A549 (cell line): ENCODE measurements around the gene SMIM29. TPM values are rescaled to one million over a fixed set of nuclear protein-coding genes. Genes with fewer than 3 reads are reported as not detected.

Experiments used
- ATAC-seq, 2 experiments: fragments of 200-7000 bp in 1 of 2; fragments of >200 bp in 1 of 2; cut with Nextera tagmentation in 1 of 2; cut with Tn5 transposase in 1 of 2; 3 replicates each; pipeline versions ENCODE4 v1.8.0 to v1.9.1; 2018 to 2020; ENCODE audit warnings: mild to moderate bottlenecking in 1 of 2, moderate library complexity in 1 of 2
- CTCF ChIA-PET: fragments of 300-600 bp; sonication (Branson Sonifier 250); formaldehyde crosslinking; extraction: SDS; loops from one replicate; lab custom pipeline; 2021; ENCODE audit warnings: antibody characterized with exemption, inconsistent platforms; lab: Yijun Ruan, JAX
- POLR2A ChIA-PET: fragments of 350-600 bp; formaldehyde crosslinking; extraction: SDS; loops from one replicate; lab custom pipeline; 2021; ENCODE audit warnings: antibody characterized with exemption, inconsistent platforms; lab: Yijun Ruan, JAX
- DNase-seq, 2 experiments: peaks; one replicate each; pipeline versions ENCODE4 v3.0.0 to v3.0.0-alpha.2; 2011 to 2016; ENCODE audit warnings: low read depth in 1 of 2, low spot score in 1 of 2
- FAIRE-seq: peaks from 2 replicates; lab custom pipeline; 2011; peaks lifted over from hg19 to GRCh38; lab: Jason Lieb, UNC
- H3K27ac ChIP-seq, 2 experiments: fragments of >200 bp; sonication (Bioruptor Twin); formaldehyde crosslinking; 3 replicates each; pipeline ENCODE4 v1.5.1; 2016 to 2017
- H3K4me1 ChIP-seq: fragments of >200 bp; sonication (Bioruptor Twin); formaldehyde crosslinking; 3 replicates; pipeline ENCODE4 v1.6.1; 2016
- H3K4me2 ChIP-seq: fragments of >200 bp; sonication (Bioruptor Twin); formaldehyde crosslinking; 3 replicates; pipeline ENCODE4 v1.6.1; 2016
- H3K4me3 ChIP-seq: fragments of >200 bp; sonication (Bioruptor Twin); formaldehyde crosslinking; 3 replicates; pipeline ENCODE4 v1.5.1; 2016
- H3K9me3 ChIP-seq: fragments of >200 bp; sonication (Bioruptor Twin); formaldehyde crosslinking; 3 replicates; pipeline ENCODE4 v1.6.1; 2016
- ATOH8 ChIP-seq: fragments of 250-450 bp; sonication (Bioruptor Pico); IDR thresholded peaks from 2 replicates; pipeline ENCODE4 v1.5.0; 2020; ENCODE audit warnings: low read depth, mild to moderate bottlenecking, moderate library complexity
- BCL3 ChIP-seq: fragments of >200 bp; sonication (Bioruptor Twin); formaldehyde crosslinking; IDR thresholded peaks from 3 replicates; pipeline ENCODE4 v1.6.1; 2016
- BHLHE40 ChIP-seq: IDR thresholded peaks from 2 replicates; pipeline ENCODE4 v1.6.1; 2012; ENCODE audit warnings: low read depth, low read length, inconsistent platforms
- CBX8 ChIP-seq: fragments of 200-600 bp; sonication (generic); IDR thresholded peaks from 2 replicates; pipeline ENCODE4 v1.6.1; 2016
- CHD2 ChIP-seq: fragments of 150-350 bp; IDR thresholded peaks from 2 replicates; pipeline ENCODE4 v1.6.1; 2014; ENCODE audit warnings: low read length; ENCODE audit not compliant: partially characterized antibody
- CHD4 ChIP-seq: fragments of 200-600 bp; sonication (generic); IDR thresholded peaks from 2 replicates; pipeline ENCODE4 v1.6.1; 2016; ENCODE audit warnings: antibody characterized with exemption, mild to moderate bottlenecking, borderline replicate concordance
- CTCF ChIP-seq: fragments of >200 bp; sonication (Bioruptor Twin); formaldehyde crosslinking; IDR thresholded peaks from 3 replicates; pipeline ENCODE4 v1.5.1; 2016
- FOSB ChIP-seq: fragments of 250-450 bp; sonication (Bioruptor Pico); IDR thresholded peaks from 2 replicates; pipeline ENCODE4 v1.5.0; 2020; ENCODE audit warnings: mild to moderate bottlenecking, moderate library complexity
- FOXS1 ChIP-seq: fragments of 250-450 bp; sonication (Bioruptor Pico); IDR thresholded peaks from 2 replicates; pipeline ENCODE4 v1.5.0; 2020; ENCODE audit warnings: mild to moderate bottlenecking, moderate library complexity
- GATA3 ChIP-seq: IDR thresholded peaks from 2 replicates; pipeline ENCODE4 v1.6.1; 2012; ENCODE audit warnings: borderline replicate concordance
- HES2 ChIP-seq: fragments of >200 bp; sonication (Bioruptor Twin); formaldehyde crosslinking; IDR thresholded peaks from 2 replicates; pipeline ENCODE4 v1.6.1; 2016
- HMGXB4 ChIP-seq: fragments of 250-450 bp; sonication (Bioruptor Pico); IDR thresholded peaks from 2 replicates; pipeline ENCODE4 v1.5.0; 2021; ENCODE audit warnings: mild to moderate bottlenecking, moderate library complexity, borderline replicate concordance
- HOXB13 ChIP-seq: fragments of 250-450 bp; sonication (Bioruptor Pico); IDR thresholded peaks from 2 replicates; pipeline ENCODE4 v1.5.0; 2020; ENCODE audit warnings: low read depth, mild to moderate bottlenecking, moderate library complexity
- JUN ChIP-seq, 2 experiments: fragments of >200 bp; sonication (Bioruptor Twin); formaldehyde crosslinking; IDR thresholded peaks; 2 replicates in 1 of 2; 3 replicates in 1 of 2; pipeline ENCODE4 v1.6.1; 2016 to 2017
- JUNB ChIP-seq: fragments of >200 bp; sonication (Bioruptor Twin); formaldehyde crosslinking; IDR thresholded peaks from 2 replicates; pipeline ENCODE4 v1.6.1; 2016
- KDM5A ChIP-seq: fragments of 200-600 bp; sonication (generic); IDR thresholded peaks from 2 replicates; pipeline ENCODE4 v1.6.1; 2016; ENCODE audit warnings: antibody characterized with exemption, mild to moderate bottlenecking
- MAFK ChIP-seq: fragments of 450-650 bp; IDR thresholded peaks from 2 replicates; pipeline ENCODE4 v1.6.1; 2014; ENCODE audit not compliant: partially characterized antibody
- MAX ChIP-seq: IDR thresholded peaks from 2 replicates; pipeline ENCODE4 v1.6.1; 2012
- NFE2L2 ChIP-seq: fragments of 150-350 bp; conservative IDR thresholded peaks from 2 replicates; pipeline ENCODE4 v1.6.1; 2014; ENCODE audit warnings: low read length
- NPAS2 ChIP-seq: fragments of 250-450 bp; sonication (Bioruptor Pico); IDR thresholded peaks from 2 replicates; pipeline ENCODE4 v1.8.0; 2022; ENCODE audit warnings: mild to moderate bottlenecking, moderate library complexity, borderline replicate concordance
- PHF8 ChIP-seq: fragments of 200-600 bp; sonication (generic); IDR thresholded peaks from 2 replicates; pipeline ENCODE4 v1.6.1; 2016; ENCODE audit warnings: low read depth, mild to moderate bottlenecking, antibody characterized with exemption, moderate library complexity, borderline replicate concordance
- POLR2A ChIP-seq: IDR thresholded peaks from 2 replicates; pipeline ENCODE4 v1.6.1; 2012; ENCODE audit warnings: mild to moderate bottlenecking, low read length
- POLR2AphosphoS2 ChIP-seq: conservative IDR thresholded peaks from 2 replicates; pipeline ENCODE4 v1.6.1; 2012; ENCODE audit warnings: low read length, improper control_type of control experiment, inconsistent platforms
- RAD21 ChIP-seq, 2 experiments: fragments of >200 bp in 1 of 2; sonication (Bioruptor Twin) in 1 of 2; formaldehyde crosslinking in 1 of 2; IDR thresholded peaks in 1 of 2; conservative IDR thresholded peaks in 1 of 2; 2 replicates in 1 of 2; 3 replicates in 1 of 2; pipeline ENCODE4 v1.6.1; 2012 to 2018; ENCODE audit warnings: inconsistent platforms in 1 of 2
- RARB ChIP-seq: fragments of 250-450 bp; sonication (Bioruptor Pico); IDR thresholded peaks from 2 replicates; pipeline ENCODE4 v1.8.0; 2021; ENCODE audit warnings: mild to moderate bottlenecking, moderate library complexity
- RCOR1 ChIP-seq: fragments of 150-350 bp; IDR thresholded peaks from 2 replicates; pipeline ENCODE4 v1.6.1; 2014; ENCODE audit warnings: antibody characterized with exemption, low read length, low read depth
- RNF2 ChIP-seq: fragments of 200-600 bp; sonication (generic); IDR thresholded peaks from 2 replicates; pipeline ENCODE4 v1.6.1; 2016; ENCODE audit warnings: low read depth, mild to moderate bottlenecking, antibody characterized with exemption, moderate library complexity, borderline replicate concordance
- SREBF2 ChIP-seq: fragments of 450-650 bp; IDR thresholded peaks from 2 replicates; pipeline ENCODE4 v1.6.1; 2014; ENCODE audit warnings: mild to moderate bottlenecking, moderate library complexity
- ZC3H11A ChIP-seq: fragments of 450-650 bp; IDR thresholded peaks from 2 replicates; pipeline ENCODE4 v1.6.1; 2014; ENCODE audit warnings: antibody characterized with exemption, mild to moderate bottlenecking
- WGBS: methylation state at CpG from one replicate; pipeline ENCODE4 v1.1.6; 2017; ENCODE audit errors: missing lambda C conversion rate; 5-methylcytosine and 5-hydroxymethylcytosine counted together
- polyA plus RNA-seq, 4 experiments: library from polyadenylated mRNA; depleted of rRNA in 3 of 4; stranded (reverse); fragments of >200 nt; fragmentation: RNase III in 1 of 4; extraction: RNeasy Plus Mini Kit Qiagen cat#74134 plus additional on column Dnase treatment in 1 of 4; gene quantifications; 2 replicates in 3 of 4; 3 replicates in 1 of 4; pipeline ENCODE4 v1.2.3, GENCODE V29; 2011 to 2017

SMIM29 gene
- polyA plus RNA-seq, 2 of the 4 experiments (the other 2 are of a cell fraction) = 8.1 to 15.4 TPM

- TF ChIP-seq HMGXB4 (CRISPR knock-in tag) = peak; percentile 36; the same call in 1 of the 2 replicates
- TF ChIP-seq CTCF = no peak; the same call in 1 of the 3 replicates
- TF ChIP-seq MAX = peak; percentile 96
- TF ChIP-seq PHF8 = no peak
- TF ChIP-seq HOXB13 (CRISPR knock-in tag) = 0 out of 2 replicates have a peak, but pooled peaks have one; percentile 58
- no peak; a peak in 1 of 5 replicates for TF ChIP-seq JUN (IDR thresholded peaks at IDR 0.05)
- TF ChIP-seq BHLHE40 = no peak
- no peak for TF ChIP-seq JUNB
- no peak for TF ChIP-seq FOSB (CRISPR knock-in tag)
- no peak for TF ChIP-seq CHD4
- TF ChIP-seq BCL3 = no peak
- no peak for TF ChIP-seq HES2
- TF ChIP-seq FOXS1 (CRISPR knock-in tag) = peak; percentile 25; the same call in 1 of the 2 replicates
- TF ChIP-seq POLR2AphosphoS2 = no peak
- no peak for TF ChIP-seq GATA3
- no peak for TF ChIP-seq POLR2A
- TF ChIP-seq NPAS2 (CRISPR knock-in tag) = no peak
- TF ChIP-seq CHD2 = no peak
- no peak for TF ChIP-seq SREBF2
Measured at GRCh38 chr6:34237722-34238584, 10.9 kb downstream of the SMIM29 start (continued).

GRCh38 chr6:34237316-34237721 is 11.5 kb downstream of the SMIM29 start:
- Histone ChIP-seq H3K4me1 (peaks cover 55% of the 10 kb centered on the region), H3K4me3 (peak overlapping the region; percentile 83), H3K27ac (peak overlapping the region; percentile 98 to 99), H3K9me3 (no peaks in the 10 kb centered on the region), H3K4me2 (peak overlapping the region; percentile 99)
- DNase-seq (no peak), ATAC-seq (no peak), FAIRE-seq (no peak)
- no CpG with 5 or more reads among the region's 78 CpGs for WGBS
- TF ChIP-seq NFE2L2 (no peak), ZC3H11A (no peak), RARB (CRISPR knock-in tag) (no peak), CBX8 (no peak), SREBF2 (no peak), CHD4 (no peak), MAX (no peak), POLR2AphosphoS2 (no peak), KDM5A (no peak), POLR2A (no peak), MAFK (no peak), ATOH8 (no peak), FOXS1 (CRISPR knock-in tag) (no peak), PHF8 (no peak), RNF2 (no peak), HOXB13 (CRISPR knock-in tag) (no peak), RCOR1 (no peak), RAD21 (conservative IDR thresholded peaks at IDR 0.05 in 1 of 2, IDR thresholded peaks at IDR 0.05 in 1 of 2) (no peak)
- POLR2A ChIA-PET = interaction anchor here (0.8 to 1.7 kb wide), 14 partner anchors 9 to 189 kb away, joined by 3 to 39 read pairs (median 4); partner anchors contain the start of genes NUDT3, RPS10 and SMIM29
- CTCF ChIA-PET = interaction anchor here (1.1 to 1.9 kb wide), 6 partner anchors 9 to 178 kb away, joined by 4 to 11 read pairs (median 4); no protein-coding TSS in a partner anchor
